IPS-15b (cell line): ENCODE measurements around the gene WRAP53.

ENCODE experiments used
- H3K27me3 ChIP-seq: one replicate; pipeline ENCODE4 v1.6.1; 2013; ENCODE audit warnings: low read length; ENCODE audit not compliant: control insufficient read depth, insufficient read depth
- H3K36me3 ChIP-seq: one replicate; pipeline ENCODE4 v1.6.1; 2013; ENCODE audit warnings: low read length; ENCODE audit not compliant: control insufficient read depth, insufficient read depth
- H3K4me1 ChIP-seq: one replicate; pipeline ENCODE4 v1.6.1; 2013; ENCODE audit warnings: mild to moderate bottlenecking, low read length; ENCODE audit not compliant: control insufficient read depth, insufficient read depth
- H3K4me3 ChIP-seq: one replicate; pipeline ENCODE4 v1.5.1; 2013; ENCODE audit warnings: low read depth, low read length
- H3K9ac ChIP-seq: one replicate; pipeline ENCODE4 v1.6.1; 2013; ENCODE audit warnings: low read depth, mild to moderate bottlenecking, low read length
- H3K9me3 ChIP-seq: one replicate; pipeline ENCODE4 v1.6.1; 2013; ENCODE audit warnings: mild to moderate bottlenecking, low read length; ENCODE audit not compliant: control insufficient read depth, insufficient read depth

The WRAP53 gene

GRCh38 chr17:7686222-7687071, 1.8 kb upstream of the WRAP53 start:
- Histone ChIP-seq H3K36me3 (no peaks in the 10 kb centered on the region), H3K9ac (peak overlapping the region; percentile 95), H3K27me3 (no peaks in the 10 kb centered on the region), H3K4me3 (peak overlapping the region; percentile 99), H3K9me3 (no peaks in the 10 kb centered on the region), H3K4me1 (peaks cover 10% of the 10 kb centered on the region)

- no peaks in the 10 kb centered on the region for H3K27me3 ChIP-seq
- peaks cover 10% of the 10 kb centered on the region for H3K4me1 ChIP-seq
- no peaks in the 10 kb centered on the region for H3K9me3 ChIP-seq
- peak within 1 kb of the TSS; percentile 99 for H3K4me3 ChIP-seq
- H3K36me3 ChIP-seq, result no peaks in the 10 kb centered on the region
- peak within 1 kb of the TSS; percentile 95 for H3K9ac ChIP-seq
Measured at GRCh38 chr17:7687072-7687907, 987 bp upstream of the WRAP53 start, which contains the start of gene TP53. TSS of gene TP53 (minus strand) at chr17:7687490. CDS start at chr17:7676594, 10,896 bp downstream.

GRCh38 chr17:7688808-7689316, 585 bp downstream of the WRAP53 start:
- H3K9ac ChIP-seq, result peak overlapping the region; percentile 78
- H3K4me1 ChIP-seq, result peaks cover 10% of the 10 kb centered on the region
- peak overlapping the region; percentile 96 for H3K4me3 ChIP-seq
- no peaks in the 10 kb centered on the region for H3K36me3 ChIP-seq
- H3K9me3 ChIP-seq, result no peaks in the 10 kb centered on the region
- no peaks in the 10 kb centered on the region for H3K27me3 ChIP-seq

DNA sequence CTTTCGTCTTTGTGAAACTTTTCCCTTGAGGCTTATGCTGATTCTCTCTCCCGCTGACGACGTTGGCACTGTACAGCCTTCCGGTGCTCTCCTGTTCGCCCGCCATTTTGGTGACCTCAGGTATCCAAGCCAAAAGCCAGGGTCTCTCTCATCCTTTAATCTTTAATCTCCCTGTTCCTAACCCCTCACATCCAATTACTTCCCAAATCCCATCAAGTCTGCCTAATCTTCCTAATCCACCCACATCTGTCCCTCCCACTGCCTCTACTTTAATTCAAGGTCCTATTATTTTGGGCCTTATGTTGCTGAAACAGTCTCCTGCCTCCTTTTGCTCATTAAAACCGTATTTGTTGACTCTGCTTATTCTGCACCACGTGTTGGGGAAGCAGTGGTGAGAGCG, 7.3 kb downstream of the WRAP53 start:
- H3K36me3 ChIP-seq, result peaks cover 1% of the 10 kb centered on the region
- no peaks in the 10 kb centered on the region for H3K4me1 ChIP-seq
- H3K9ac ChIP-seq, result no peak overlapping the region
- H3K27me3 ChIP-seq, result no peaks in the 10 kb centered on the region
- no peak overlapping the region for H3K4me3 ChIP-seq
- H3K9me3 ChIP-seq, result no peaks in the 10 kb centered on the region

DNA sequence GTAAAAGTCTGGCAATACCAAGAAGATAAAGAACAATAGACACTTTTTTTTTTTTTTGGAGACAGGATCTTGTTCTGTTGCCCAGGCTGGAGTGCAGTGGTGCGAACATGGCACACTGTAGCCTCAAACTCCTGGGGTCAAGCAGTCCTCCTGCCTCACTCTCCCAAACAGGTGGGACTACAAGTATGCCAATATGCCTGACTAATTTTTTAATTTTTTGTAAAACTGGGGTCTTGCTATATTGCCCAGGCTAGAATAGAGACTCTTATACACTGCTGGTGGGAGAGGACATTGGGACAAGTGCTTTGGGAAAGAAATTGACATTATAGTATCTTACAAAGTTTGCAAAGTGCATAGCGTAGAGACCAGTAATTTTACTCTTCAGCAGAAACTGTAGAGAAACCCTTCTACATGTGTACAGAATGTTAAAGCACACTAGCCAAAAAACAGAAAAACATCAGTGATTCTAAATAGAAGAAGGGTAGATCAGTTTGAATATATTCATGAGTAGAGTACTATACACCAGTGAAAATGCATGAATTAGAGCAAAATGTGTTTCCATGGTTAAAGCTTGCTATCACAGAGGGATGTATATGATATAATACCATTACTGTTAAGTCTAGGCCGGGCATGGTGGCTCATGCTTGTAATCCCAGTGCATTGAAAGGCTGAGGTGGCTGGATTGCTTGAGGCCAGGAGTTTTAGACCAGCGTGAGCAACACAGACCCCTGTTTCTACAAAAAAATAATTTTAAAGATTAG, 9.7 kb downstream of the WRAP53 start:
- H3K27me3 ChIP-seq, result no peaks in the 10 kb centered on the region
- H3K4me3 ChIP-seq, result no peak overlapping the region
- H3K9me3 ChIP-seq, result no peaks in the 10 kb centered on the region
- H3K4me1 ChIP-seq, result peaks cover under 1% of the 10 kb centered on the region
- H3K9ac ChIP-seq, result no peak overlapping the region
- H3K36me3 ChIP-seq, result peaks cover 12% of the 10 kb centered on the region

DNA sequence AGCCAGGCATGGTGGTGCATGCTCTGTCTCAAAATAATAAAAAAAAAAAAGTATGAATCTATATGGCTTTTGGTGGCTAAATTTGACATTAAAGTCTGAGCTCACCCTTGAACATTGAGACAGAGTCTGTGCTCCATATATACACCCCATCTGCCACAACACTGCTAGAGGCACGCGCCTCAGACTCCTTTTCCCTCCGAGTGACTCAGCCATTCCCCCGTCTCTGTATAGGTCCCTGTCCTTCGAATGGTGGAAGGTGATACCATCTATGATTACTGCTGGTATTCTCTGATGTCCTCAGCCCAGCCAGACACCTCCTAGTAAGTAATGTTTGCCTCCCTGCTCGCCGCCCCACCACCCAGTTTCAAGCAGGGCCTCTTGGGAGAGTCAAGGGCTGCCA, 12.2 kb downstream of the WRAP53 start:
- Histone ChIP-seq H3K4me1 (peaks cover 5% of the 10 kb centered on the region), H3K36me3 (peaks cover 12% of the 10 kb centered on the region), H3K9ac (no peak overlapping the region), H3K4me3 (no peak overlapping the region), H3K27me3 (peaks cover 6% of the 10 kb centered on the region), H3K9me3 (no peaks in the 10 kb centered on the region)

- Histone ChIP-seq H3K4me1 (peaks cover 9% of the 10 kb centered on the region), H3K27me3 (peaks cover 13% of the 10 kb centered on the region), H3K36me3 (peaks cover 12% of the 10 kb centered on the region), H3K9me3 (no peaks in the 10 kb centered on the region), H3K4me3 (no peak overlapping the region), H3K9ac (no peak overlapping the region)
Measured at GRCh38 chr17:7701681-7702080, 13.4 kb downstream of the WRAP53 start.

GRCh38 chr17:7702776-7703175, 14.5 kb downstream of the WRAP53 start:
- Histone ChIP-seq H3K4me3 (peak overlapping the region; percentile 41), H3K4me1 (peaks cover 9% of the 10 kb centered on the region), H3K9me3 (no peaks in the 10 kb centered on the region), H3K27me3 (peaks cover 16% of the 10 kb centered on the region), H3K36me3 (peaks cover 12% of the 10 kb centered on the region), H3K9ac (no peak overlapping the region)

DNA sequence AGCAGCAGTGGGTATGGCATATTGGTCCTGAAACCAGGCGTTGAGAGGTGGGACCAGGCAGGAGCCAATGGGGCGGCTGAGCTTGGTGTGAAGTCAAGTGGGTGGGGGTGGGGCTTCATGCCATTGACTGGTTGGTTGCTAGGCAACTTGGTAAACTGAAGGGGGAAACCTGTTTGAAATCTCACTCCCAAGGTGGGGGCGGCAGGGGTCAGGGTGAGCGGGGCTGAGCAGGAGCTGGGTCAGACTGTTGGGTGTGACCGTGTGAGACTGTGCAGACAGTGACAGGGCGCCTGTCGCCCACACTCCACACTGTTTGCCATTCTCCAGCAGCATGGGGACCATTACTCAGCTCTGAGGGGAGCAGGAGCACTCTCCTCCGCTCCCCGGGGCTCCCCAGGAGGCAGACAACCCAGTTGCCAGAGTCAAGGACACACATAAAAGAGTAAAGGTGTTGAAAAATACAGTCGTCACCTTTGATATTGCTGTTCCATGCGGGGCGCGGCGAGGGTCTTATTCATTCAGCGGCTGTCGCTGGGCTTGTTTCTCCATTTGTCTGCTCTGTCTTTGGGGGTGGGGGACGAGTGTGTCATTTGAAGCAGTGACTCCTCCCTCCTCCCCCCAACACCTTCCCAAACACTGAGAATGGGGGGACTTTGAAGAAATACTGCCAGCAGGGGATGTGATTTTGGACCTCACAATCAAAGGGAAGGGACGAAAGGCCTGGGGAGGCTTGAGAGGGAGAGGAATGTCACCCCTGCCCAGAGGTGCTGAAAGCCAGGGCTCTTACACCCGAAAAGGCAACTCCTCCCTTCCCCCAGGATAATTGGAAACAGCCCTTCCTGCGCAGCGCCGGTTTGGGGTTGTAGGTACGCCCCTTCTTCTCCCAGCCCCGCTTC, 15.6 kb downstream of the WRAP53 start:
- peaks cover 16% of the 10 kb centered on the region for H3K27me3 ChIP-seq
- H3K9ac ChIP-seq, result no peak overlapping the region
- peaks cover 12% of the 10 kb centered on the region for H3K36me3 ChIP-seq
- H3K4me3 ChIP-seq, result peak overlapping the region; percentile 75
- H3K9me3 ChIP-seq, result no peaks in the 10 kb centered on the region
- H3K4me1 ChIP-seq, result peaks cover 9% of the 10 kb centered on the region

- Histone ChIP-seq H3K4me1 (peaks cover 9% of the 10 kb centered on the region), H3K9ac (peak within 1 kb of the TSS; percentile 24), H3K27me3 (peaks cover 16% of the 10 kb centered on the region), H3K36me3 (peaks cover 12% of the 10 kb centered on the region), H3K9me3 (no peaks in the 10 kb centered on the region), H3K4me3 (peak within 1 kb of the TSS; percentile 75)
Measured at GRCh38 chr17:7704601-7705268, 16.5 kb downstream of the WRAP53 start, which contains the start of gene EFNB3. TSS of gene EFNB3 (plus strand) at chr17:7705202. CDS start at chr17:7705599, 397 bp downstream.
